GDM1 (cell line): Measurements from ENCODE around the gene RSAD1.

Source experiments
- DNase-seq: peaks from one replicate; lab custom pipeline; 2025; lab: John Stamatoyannopoulos, UW

The RSAD1 gene

GRCh38 chr17:50478391-50479381 is at the start of gene RSAD1:
Gene RSAD1 (plus strand): TSS chr17:50478860. CDS start chr17:50478885, 25 bp downstream.
- peak; percentile 90 for DNase-seq

GRCh38 chr17:50429793-50430192 is 48.9 kb upstream of the RSAD1 start:
- DNase-seq, result no peak

GRCh38 chr17:50430821-50431618 is 47.6 kb upstream of the RSAD1 start:
- DNase-seq, result no peak

GRCh38 chr17:50432125-50432762 is 46.4 kb upstream of the RSAD1 start:
- DNase-seq, result no peak

GRCh38 chr17:50437409-50437808 is 41.3 kb upstream of the RSAD1 start:
- DNase-seq, result no peak

- DNase-seq, result no peak
Observed at GRCh38 chr17:50439008-50439407, 39.7 kb upstream of the RSAD1 start.

- no peak for DNase-seq
Observed at GRCh38 chr17:50440172-50440837, 38.4 kb upstream of the RSAD1 start.

GRCh38 chr17:50440838-50441829 is 37.5 kb upstream of the RSAD1 start:
- DNase-seq, result no peak

GRCh38 chr17:50443505-50443974 is 35.1 kb upstream of the RSAD1 start:
- DNase-seq, result no peak

- no peak for DNase-seq
Observed at GRCh38 chr17:50444841-50445715, 33.6 kb upstream of the RSAD1 start.

GRCh38 chr17:50445730-50446325 is 32.8 kb upstream of the RSAD1 start:
- no peak for DNase-seq

GRCh38 chr17:50447870-50448595 is 30.6 kb upstream of the RSAD1 start:
- DNase-seq, result no peak

GRCh38 chr17:50448643-50449042 is 30.0 kb upstream of the RSAD1 start:
- DNase-seq, result no peak

GRCh38 chr17:50451943-50452629 is 26.6 kb upstream of the RSAD1 start:
- no peak for DNase-seq

- DNase-seq, result no peak
Observed at GRCh38 chr17:50452630-50453300, 25.9 kb upstream of the RSAD1 start.

- DNase-seq, result no peak
Observed at GRCh38 chr17:50453901-50454300, 24.8 kb upstream of the RSAD1 start.

GRCh38 chr17:50457621-50458020 is 21.0 kb upstream of the RSAD1 start:
- DNase-seq, result no peak
